PFSK-1 (cell line): Measurements from ENCODE around the gene AIFM3.

Source experiments
- FOXP2 ChIP-seq: optimal IDR thresholded peaks from 2 replicates; pipeline ENCODE3; 2011; ENCODE audit warnings: borderline replicate concordance, control low read depth, inconsistent platforms; ENCODE audit not compliant: insufficient read depth; ENCODE audit errors: extremely low read length, extremely low read depth
- POLR2AphosphoS5 ChIP-seq: IDR thresholded peaks from 2 replicates; pipeline ENCODE4 v1.6.1; 2012; ENCODE audit warnings: low read depth, mild to moderate bottlenecking, control low read depth, low read length, moderate library complexity
- REST ChIP-seq, 2 experiments: IDR thresholded peaks; 2 replicates each; pipeline versions ENCODE4 v1.6.1 to v1.8.0; 2011 to 2012; ENCODE audit warnings: low read depth in 2 of 2, low read length in 2 of 2, control low read depth in 1 of 2, inconsistent platforms in 1 of 2, mild to moderate bottlenecking in 1 of 2, moderate library complexity in 1 of 2; ENCODE audit not compliant: insufficient read depth in 1 of 2
- SIN3A ChIP-seq: IDR thresholded peaks from 2 replicates; pipeline ENCODE4 v1.6.1; 2012; ENCODE audit warnings: mild to moderate bottlenecking, low read length, moderate library complexity, borderline replicate concordance; ENCODE audit not compliant: insufficient read depth
- TAF1 ChIP-seq: IDR thresholded peaks from 2 replicates; pipeline ENCODE4 v1.6.1; 2012; ENCODE audit warnings: low read length, control low read depth, borderline replicate concordance; ENCODE audit not compliant: insufficient read depth

- TF ChIP-seq FOXP2 = no peak
- no peak for TF ChIP-seq TAF1
- no peak for TF ChIP-seq REST (IDR thresholded peaks at IDR 0.05; ENCODE audit: insufficient read depth in 1 of 2, low read depth in 2 of 2, low read length in 2 of 2)
- TF ChIP-seq POLR2AphosphoS5 = no peak
- TF ChIP-seq SIN3A = no peak
These were observed 23.4 kb downstream of the AIFM3 start for GRCh38 chr22:20990184-20991180.
